Natural killer cell (primary cell): ENCODE measurements around the gene DOCK1. TPM values are rescaled to one million over a fixed set of nuclear protein-coding genes. Genes with fewer than 3 reads are reported as not detected.

Experiments used
- total RNA-seq, 4 donors: library from RNA; stranded (reverse); fragments of 120-200 nt in 1 of 4; gene quantifications; one replicate each; pipeline versions ENCODE4 v1.2.3 to v1.2.4, GENCODE V29; 2013 to 2022

Gene DOCK1
- total RNA-seq, 3 donors from 2014 or later (not counting 1 experiment from before 2014, with no cell fraction given) = 0.07 to 0.12 (median 0.08) TPM

Other genes with a start within 250 kb of the DOCK1 start
- gene C10orf90, start 234.7 kb upstream of the DOCK1 start, total RNA-seq = not detected